ENCODE measurements around the gene COL21A1.

COL21A1 gene

DNA sequence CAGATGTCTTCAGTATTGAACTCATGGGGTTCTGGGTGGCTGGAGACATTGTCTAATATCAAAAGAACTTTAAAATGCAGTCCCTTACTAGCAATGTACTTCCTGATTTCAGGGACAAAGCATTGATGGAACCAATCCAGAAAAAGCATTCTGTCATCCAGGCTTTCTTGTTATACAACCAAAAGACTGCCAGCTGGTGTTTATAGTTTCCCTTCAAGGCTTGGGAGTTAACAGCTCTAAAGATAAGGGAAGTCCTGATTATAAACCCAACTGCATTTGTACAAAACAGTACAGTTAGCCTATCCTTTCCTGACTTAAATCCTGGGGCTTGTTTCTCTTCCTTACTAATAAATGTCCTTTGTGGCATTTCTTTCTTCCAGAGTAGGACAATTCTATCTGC lies 160.0 kb downstream of the COL21A1 start:
- no peak overlapping the region for H3K9ac ChIP-seq
- no peak overlapping the region for H2AFZ ChIP-seq (ENCODE audit: low read depth)
- H3K27me3 ChIP-seq (ENCODE audit: insufficient read depth, low read depth): no peaks in the 10 kb centered on the region
- no peaks in the 10 kb centered on the region for H3K4me1 ChIP-seq (ENCODE audit: low read depth, poor library complexity, severe bottlenecking)
- no peak overlapping the region for H3K4me3 ChIP-seq (IDR thresholded peaks at IDR 0.05; ENCODE audit: insufficient read depth, low read depth, low read length)
- no peaks in the 10 kb centered on the region for H3K36me3 ChIP-seq (ENCODE audit: insufficient read depth)
- H3K79me2 ChIP-seq (ENCODE audit: insufficient read depth, low read depth): no peaks in the 10 kb centered on the region
- no peak overlapping the region for H3K4me2 ChIP-seq
- no peaks in the 10 kb centered on the region for H4K20me1 ChIP-seq (ENCODE audit: insufficient read depth)
- TF ChIP-seq CTCF (conservative IDR thresholded peaks at IDR 0.05; ENCODE audit: low read depth, low read length): no peak
- H3K27ac ChIP-seq: no peak overlapping the region

DNA sequence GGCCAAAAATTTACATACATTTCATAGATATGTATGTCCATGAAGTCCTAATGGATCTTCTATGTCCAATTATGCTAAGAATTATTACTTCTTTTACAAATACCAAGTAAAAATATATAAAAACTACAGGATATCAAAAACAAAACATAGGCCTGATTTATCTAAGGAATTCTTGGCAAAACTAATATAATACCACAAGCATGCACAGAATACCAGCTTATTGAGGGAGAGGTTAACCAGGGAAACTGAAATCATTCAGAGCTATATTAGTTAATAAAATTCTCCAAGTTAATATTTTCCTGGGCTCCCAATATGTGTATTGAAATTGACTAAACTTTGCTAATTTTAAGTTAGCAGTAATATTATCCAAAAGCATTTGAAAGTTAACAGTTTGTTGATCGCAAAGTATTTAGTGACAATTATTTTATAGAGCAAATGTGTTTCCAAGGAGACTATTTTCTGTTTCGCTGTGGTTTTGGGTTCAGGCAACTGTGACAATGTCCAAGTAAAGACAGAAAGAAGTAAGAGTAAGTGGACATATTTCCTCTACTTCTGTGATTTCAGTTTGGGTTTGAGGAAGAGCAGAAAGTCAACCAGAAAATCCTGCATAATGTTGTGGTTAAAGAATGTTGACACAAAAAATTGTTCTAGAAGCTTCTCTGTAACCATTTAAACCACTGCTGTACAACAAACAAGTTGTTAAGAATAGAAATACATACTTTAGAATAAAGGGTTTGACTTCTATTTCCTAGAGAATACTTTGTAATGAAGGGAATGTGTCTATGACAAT lies 167.4 kb downstream of the COL21A1 start:
- H3K4me3 ChIP-seq (IDR thresholded peaks at IDR 0.05; ENCODE audit: insufficient read depth, low read depth, low read length): no peak overlapping the region
- no peaks in the 10 kb centered on the region for H3K36me3 ChIP-seq (ENCODE audit: insufficient read depth)
- H3K27me3 ChIP-seq (ENCODE audit: insufficient read depth, low read depth): no peaks in the 10 kb centered on the region
- no peak overlapping the region for H3K4me2 ChIP-seq
- peaks cover 5% of the 10 kb centered on the region for H3K4me1 ChIP-seq (ENCODE audit: low read depth, poor library complexity, severe bottlenecking)
- H3K9ac ChIP-seq: no peak overlapping the region
- no peak for TF ChIP-seq CTCF (conservative IDR thresholded peaks at IDR 0.05; ENCODE audit: low read depth, low read length)
- no peak overlapping the region for H2AFZ ChIP-seq (ENCODE audit: low read depth)
- H3K79me2 ChIP-seq (ENCODE audit: insufficient read depth, low read depth): no peaks in the 10 kb centered on the region
- H4K20me1 ChIP-seq (ENCODE audit: insufficient read depth): no peaks in the 10 kb centered on the region
- no peak overlapping the region for H3K27ac ChIP-seq

DNA sequence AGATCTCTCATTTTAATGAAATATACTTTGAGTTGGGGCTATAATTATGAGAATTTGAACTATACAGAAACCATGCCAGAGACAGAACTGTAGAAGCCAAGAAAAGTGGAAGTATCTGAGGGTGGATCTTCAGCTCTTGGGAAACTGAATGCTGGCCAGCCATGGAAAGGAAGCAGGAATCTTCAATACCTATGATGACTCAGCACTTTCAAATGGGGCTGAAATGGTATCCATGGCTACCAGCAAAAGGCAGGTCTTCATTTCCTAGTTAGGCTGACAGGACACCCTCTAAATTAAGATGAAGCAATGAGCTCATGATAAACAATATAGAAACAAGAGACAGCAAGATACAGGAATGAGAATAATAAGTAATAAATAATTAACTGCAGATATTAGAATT lies 171.3 kb downstream of the COL21A1 start:
- Histone ChIP-seq H3K4me1 (ENCODE audit: low read depth, poor library complexity, severe bottlenecking) (peaks cover 5% of the 10 kb centered on the region), H3K27ac (no peak overlapping the region), H4K20me1 (ENCODE audit: insufficient read depth) (no peaks in the 10 kb centered on the region), H3K9ac (no peak overlapping the region), H2AFZ (ENCODE audit: low read depth) (no peak overlapping the region), H3K4me2 (no peak overlapping the region), H3K4me3 (IDR thresholded peaks at IDR 0.05; ENCODE audit: insufficient read depth, low read depth, low read length) (no peak overlapping the region), H3K36me3 (ENCODE audit: insufficient read depth) (no peaks in the 10 kb centered on the region), H3K27me3 (ENCODE audit: insufficient read depth, low read depth) (no peaks in the 10 kb centered on the region), H3K79me2 (ENCODE audit: insufficient read depth, low read depth) (no peaks in the 10 kb centered on the region)
- TF ChIP-seq CTCF (conservative IDR thresholded peaks at IDR 0.05; ENCODE audit: low read depth, low read length): no peak

DNA sequence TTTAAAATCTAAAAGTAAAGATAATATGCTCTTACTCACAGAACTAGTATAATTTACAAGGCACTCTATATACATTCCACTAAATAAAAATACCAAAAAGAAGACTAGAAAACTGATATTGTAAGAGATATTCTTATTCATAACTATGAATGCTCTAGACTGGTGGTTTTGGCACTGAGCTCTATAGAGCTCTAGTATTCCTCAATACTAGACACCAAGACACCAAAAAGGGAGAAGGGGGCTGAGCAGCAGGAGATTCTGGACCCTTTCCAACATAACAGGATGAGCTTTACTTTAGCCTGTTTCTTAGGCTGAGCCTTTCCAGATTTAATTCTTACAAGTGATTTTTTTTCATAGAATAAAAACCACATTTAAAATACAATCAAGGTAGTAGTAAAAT lies 173.6 kb downstream of the COL21A1 start:
- no peak overlapping the region for H3K9ac ChIP-seq
- no peak for TF ChIP-seq CTCF (conservative IDR thresholded peaks at IDR 0.05; ENCODE audit: low read depth, low read length)
- H3K27ac ChIP-seq: no peak overlapping the region
- H3K4me3 ChIP-seq (IDR thresholded peaks at IDR 0.05; ENCODE audit: insufficient read depth, low read depth, low read length): no peak overlapping the region
- no peaks in the 10 kb centered on the region for H3K36me3 ChIP-seq (ENCODE audit: insufficient read depth)
- no peaks in the 10 kb centered on the region for H3K79me2 ChIP-seq (ENCODE audit: insufficient read depth, low read depth)
- no peak overlapping the region for H2AFZ ChIP-seq (ENCODE audit: low read depth)
- H4K20me1 ChIP-seq (ENCODE audit: insufficient read depth): no peaks in the 10 kb centered on the region
- peaks cover 5% of the 10 kb centered on the region for H3K4me1 ChIP-seq (ENCODE audit: low read depth, poor library complexity, severe bottlenecking)
- H3K27me3 ChIP-seq (ENCODE audit: insufficient read depth, low read depth): no peaks in the 10 kb centered on the region
- H3K4me2 ChIP-seq: no peak overlapping the region

All from KMS-11 (cell line).